ENCODE results near the gene PPP3R1.

The PPP3R1 gene

DNA sequence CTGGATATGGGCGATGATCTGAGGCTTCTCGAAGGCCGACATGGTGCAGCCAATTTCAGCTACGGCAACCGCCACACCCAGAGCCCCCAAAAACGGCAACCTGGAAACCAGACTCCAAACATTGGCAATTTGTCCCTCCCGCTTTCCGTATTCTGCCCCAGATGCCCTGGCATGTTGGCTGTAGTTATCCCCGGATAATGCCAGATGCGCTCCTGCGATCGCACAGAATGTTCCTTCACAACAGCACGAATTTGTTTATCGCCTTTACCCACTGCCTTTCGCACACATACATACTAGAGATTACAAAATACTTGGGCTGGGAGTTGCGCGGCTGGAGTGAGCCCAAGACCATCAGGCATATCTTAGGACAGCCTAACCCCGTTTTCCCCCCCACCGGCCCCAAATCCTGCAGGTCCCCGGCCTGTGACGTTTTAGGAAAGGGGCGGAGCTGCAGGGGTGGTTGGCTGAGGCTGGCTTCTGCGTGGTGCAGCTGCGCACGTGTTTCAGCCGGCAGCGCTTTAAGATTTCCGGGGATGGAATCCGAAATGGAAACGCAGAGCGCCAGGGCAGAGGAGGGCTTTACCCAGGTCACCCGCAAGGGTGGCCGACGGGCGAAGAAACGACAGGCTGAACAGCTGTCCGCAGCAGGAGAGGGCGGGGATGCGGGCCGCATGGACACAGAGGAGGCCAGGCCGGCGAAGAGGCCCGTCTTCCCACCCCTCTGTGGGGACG, 94.8 kb downstream of the PPP3R1 start, which contains the start of gene PNO1 (continued):
- TF ChIP-seq ZBTB8A (tag by site-specific recombination; IDR thresholded peaks at IDR 0.05) (peak; percentile 40; the same call in 1 of the 2 replicates), SP7 (tag by site-specific recombination; IDR thresholded peaks at IDR 0.05) (peak; percentile 72), ZNF549 (tag by site-specific recombination; IDR thresholded peaks at IDR 0.05) (no peak), ZNF529 (tag by site-specific recombination; IDR thresholded peaks at IDR 0.05; ENCODE audit: insufficient replicate concordance) (no peak), ZNF311 (tag by site-specific recombination; IDR thresholded peaks at IDR 0.05; ENCODE audit: borderline replicate concordance) (no peak), ZNF24 (tag by site-specific recombination; IDR thresholded peaks at IDR 0.05) (peak; percentile 58; the same call in 1 of the 2 replicates), ZNF10 (tag by site-specific recombination; IDR thresholded peaks at IDR 0.05) (no peak), KLF16 (tag by site-specific recombination; IDR thresholded peaks at IDR 0.05) (peak; percentile 93), YY2 (tag by site-specific recombination; IDR thresholded peaks at IDR 0.05) (no peak), ZNF121 (tag by site-specific recombination; IDR thresholded peaks at IDR 0.05) (no peak), TCF7L2 (IDR thresholded peaks at IDR 0.05; ENCODE audit: borderline replicate concordance, low read depth, low read length) (no peak), ZFP3 (tag by site-specific recombination; IDR thresholded peaks at IDR 0.05; ENCODE audit: low read depth) (no peak), ZNF366 (tag by site-specific recombination; conservative IDR thresholded peaks at IDR 0.05) (peak; percentile 36; the same call in 1 of the 2 replicates), ZNF629 (tag by site-specific recombination; IDR thresholded peaks at IDR 0.05) (peak; percentile 89), ZFP37 (tag by site-specific recombination; IDR thresholded peaks at IDR 0.05) (no peak), ZNF426 (tag by site-specific recombination; IDR thresholded peaks at IDR 0.05) (no peak), IKZF3 (tag by site-specific recombination; IDR thresholded peaks at IDR 0.05) (no peak), ZNF335 (tag by site-specific recombination; conservative IDR thresholded peaks at IDR 0.05) (peak; percentile 100), ZNF214 (tag by site-specific recombination; IDR thresholded peaks at IDR 0.05; ENCODE audit: borderline replicate concordance) (no peak), OVOL3 (tag by site-specific recombination; IDR thresholded peaks at IDR 0.05) (0 out of 2 replicates have a peak, but pooled peaks have one; percentile 13), ZNF701 (tag by site-specific recombination; IDR thresholded peaks at IDR 0.05) (no peak), ZBTB1 (tag by site-specific recombination; IDR thresholded peaks at IDR 0.05) (no peak), ZNF324 (tag by site-specific recombination; IDR thresholded peaks at IDR 0.05) (peak; percentile 79; the same call in 1 of the 2 replicates), ZNF174 (tag by site-specific recombination; IDR thresholded peaks at IDR 0.05) (no peak)
- TF ChIP-seq, protein P1, sequence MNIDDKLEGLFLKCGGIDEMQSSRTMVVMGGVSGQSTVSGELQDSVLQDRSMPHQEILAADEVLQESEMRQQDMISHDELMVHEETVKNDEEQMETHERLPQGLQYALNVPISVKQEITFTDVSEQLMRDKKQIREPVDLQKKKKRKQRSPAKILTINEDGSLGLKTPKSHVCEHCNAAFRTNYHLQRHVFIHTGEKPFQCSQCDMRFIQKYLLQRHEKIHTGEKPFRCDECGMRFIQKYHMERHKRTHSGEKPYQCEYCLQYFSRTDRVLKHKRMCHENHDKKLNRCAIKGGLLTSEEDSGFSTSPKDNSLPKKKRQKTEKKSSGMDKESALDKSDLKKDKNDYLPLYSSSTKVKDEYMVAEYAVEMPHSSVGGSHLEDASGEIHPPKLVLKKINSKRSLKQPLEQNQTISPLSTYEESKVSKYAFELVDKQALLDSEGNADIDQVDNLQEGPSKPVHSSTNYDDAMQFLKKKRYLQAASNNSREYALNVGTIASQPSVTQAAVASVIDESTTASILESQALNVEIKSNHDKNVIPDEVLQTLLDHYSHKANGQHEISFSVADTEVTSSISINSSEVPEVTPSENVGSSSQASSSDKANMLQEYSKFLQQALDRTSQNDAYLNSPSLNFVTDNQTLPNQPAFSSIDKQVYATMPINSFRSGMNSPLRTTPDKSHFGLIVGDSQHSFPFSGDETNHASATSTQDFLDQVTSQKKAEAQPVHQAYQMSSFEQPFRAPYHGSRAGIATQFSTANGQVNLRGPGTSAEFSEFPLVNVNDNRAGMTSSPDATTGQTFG (tag by site-specific recombination; IDR thresholded peaks at IDR 0.05; ENCODE audit: borderline replicate concordance), result no peak
- TF ChIP-seq, protein P2, sequence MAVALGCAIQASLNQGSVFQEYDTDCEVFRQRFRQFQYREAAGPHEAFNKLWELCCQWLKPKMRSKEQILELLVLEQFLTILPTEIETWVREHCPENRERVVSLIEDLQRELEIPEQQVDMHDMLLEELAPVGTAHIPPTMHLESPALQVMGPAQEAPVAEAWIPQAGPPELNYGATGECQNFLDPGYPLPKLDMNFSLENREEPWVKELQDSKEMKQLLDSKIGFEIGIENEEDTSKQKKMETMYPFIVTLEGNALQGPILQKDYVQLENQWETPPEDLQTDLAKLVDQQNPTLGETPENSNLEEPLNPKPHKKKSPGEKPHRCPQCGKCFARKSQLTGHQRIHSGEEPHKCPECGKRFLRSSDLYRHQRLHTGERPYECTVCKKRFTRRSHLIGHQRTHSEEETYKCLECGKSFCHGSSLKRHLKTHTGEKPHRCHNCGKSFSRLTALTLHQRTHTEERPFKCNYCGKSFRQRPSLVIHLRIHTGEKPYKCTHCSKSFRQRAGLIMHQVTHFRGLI (tag by site-specific recombination; IDR thresholded peaks at IDR 0.05), result no peak
- TF ChIP-seq, protein P3, sequence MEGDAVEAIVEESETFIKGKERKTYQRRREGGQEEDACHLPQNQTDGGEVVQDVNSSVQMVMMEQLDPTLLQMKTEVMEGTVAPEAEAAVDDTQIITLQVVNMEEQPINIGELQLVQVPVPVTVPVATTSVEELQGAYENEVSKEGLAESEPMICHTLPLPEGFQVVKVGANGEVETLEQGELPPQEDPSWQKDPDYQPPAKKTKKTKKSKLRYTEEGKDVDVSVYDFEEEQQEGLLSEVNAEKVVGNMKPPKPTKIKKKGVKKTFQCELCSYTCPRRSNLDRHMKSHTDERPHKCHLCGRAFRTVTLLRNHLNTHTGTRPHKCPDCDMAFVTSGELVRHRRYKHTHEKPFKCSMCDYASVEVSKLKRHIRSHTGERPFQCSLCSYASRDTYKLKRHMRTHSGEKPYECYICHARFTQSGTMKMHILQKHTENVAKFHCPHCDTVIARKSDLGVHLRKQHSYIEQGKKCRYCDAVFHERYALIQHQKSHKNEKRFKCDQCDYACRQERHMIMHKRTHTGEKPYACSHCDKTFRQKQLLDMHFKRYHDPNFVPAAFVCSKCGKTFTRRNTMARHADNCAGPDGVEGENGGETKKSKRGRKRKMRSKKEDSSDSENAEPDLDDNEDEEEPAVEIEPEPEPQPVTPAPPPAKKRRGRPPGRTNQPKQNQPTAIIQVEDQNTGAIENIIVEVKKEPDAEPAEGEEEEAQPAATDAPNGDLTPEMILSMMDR (tag by site-specific recombination; IDR thresholded peaks at IDR 0.05), result peak; percentile 50
- TF ChIP-seq, protein P4, sequence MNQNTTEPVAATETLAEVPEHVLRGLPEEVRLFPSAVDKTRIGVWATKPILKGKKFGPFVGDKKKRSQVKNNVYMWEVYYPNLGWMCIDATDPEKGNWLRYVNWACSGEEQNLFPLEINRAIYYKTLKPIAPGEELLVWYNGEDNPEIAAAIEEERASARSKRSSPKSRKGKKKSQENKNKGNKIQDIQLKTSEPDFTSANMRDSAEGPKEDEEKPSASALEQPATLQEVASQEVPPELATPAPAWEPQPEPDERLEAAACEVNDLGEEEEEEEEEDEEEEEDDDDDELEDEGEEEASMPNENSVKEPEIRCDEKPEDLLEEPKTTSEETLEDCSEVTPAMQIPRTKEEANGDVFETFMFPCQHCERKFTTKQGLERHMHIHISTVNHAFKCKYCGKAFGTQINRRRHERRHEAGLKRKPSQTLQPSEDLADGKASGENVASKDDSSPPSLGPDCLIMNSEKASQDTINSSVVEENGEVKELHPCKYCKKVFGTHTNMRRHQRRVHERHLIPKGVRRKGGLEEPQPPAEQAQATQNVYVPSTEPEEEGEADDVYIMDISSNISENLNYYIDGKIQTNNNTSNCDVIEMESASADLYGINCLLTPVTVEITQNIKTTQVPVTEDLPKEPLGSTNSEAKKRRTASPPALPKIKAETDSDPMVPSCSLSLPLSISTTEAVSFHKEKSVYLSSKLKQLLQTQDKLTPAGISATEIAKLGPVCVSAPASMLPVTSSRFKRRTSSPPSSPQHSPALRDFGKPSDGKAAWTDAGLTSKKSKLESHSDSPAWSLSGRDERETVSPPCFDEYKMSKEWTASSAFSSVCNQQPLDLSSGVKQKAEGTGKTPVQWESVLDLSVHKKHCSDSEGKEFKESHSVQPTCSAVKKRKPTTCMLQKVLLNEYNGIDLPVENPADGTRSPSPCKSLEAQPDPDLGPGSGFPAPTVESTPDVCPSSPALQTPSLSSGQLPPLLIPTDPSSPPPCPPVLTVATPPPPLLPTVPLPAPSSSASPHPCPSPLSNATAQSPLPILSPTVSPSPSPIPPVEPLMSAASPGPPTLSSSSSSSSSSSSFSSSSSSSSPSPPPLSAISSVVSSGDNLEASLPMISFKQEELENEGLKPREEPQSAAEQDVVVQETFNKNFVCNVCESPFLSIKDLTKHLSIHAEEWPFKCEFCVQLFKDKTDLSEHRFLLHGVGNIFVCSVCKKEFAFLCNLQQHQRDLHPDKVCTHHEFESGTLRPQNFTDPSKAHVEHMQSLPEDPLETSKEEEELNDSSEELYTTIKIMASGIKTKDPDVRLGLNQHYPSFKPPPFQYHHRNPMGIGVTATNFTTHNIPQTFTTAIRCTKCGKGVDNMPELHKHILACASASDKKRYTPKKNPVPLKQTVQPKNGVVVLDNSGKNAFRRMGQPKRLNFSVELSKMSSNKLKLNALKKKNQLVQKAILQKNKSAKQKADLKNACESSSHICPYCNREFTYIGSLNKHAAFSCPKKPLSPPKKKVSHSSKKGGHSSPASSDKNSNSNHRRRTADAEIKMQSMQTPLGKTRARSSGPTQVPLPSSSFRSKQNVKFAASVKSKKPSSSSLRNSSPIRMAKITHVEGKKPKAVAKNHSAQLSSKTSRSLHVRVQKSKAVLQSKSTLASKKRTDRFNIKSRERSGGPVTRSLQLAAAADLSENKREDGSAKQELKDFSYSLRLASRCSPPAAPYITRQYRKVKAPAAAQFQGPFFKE (tag by site-specific recombination; IDR thresholded peaks at IDR 0.05; ENCODE audit: borderline replicate concordance), result no peak
